Cortex of kidney (tissue), 1 donor: Measurements from ENCODE around the gene FBXW11.
"Not testable (repeated sequence)": the region's sequence is repeated elsewhere in the genome, so short reads cannot be mapped to it uniquely, and the experiment has no call there.

Source experiments
- DNase-seq: peaks from one replicate; lab custom pipeline; 2025; lab: John Stamatoyannopoulos, UW

The FBXW11 gene

GRCh38 chr5:171911152-171911551 lies 95.3 kb downstream of the FBXW11 start:
- no peak for DNase-seq

- DNase-seq, result no peak
Measured at GRCh38 chr5:171908638-171909037, 97.8 kb downstream of the FBXW11 start.

GRCh38 chr5:171907725-171908343 lies 98.6 kb downstream of the FBXW11 start:
- DNase-seq, result no peak

- no peak for DNase-seq
Measured at GRCh38 chr5:171906703-171907590, 99.5 kb downstream of the FBXW11 start.

GRCh38 chr5:171906066-171906570 lies 100.3 kb downstream of the FBXW11 start:
- no peak for DNase-seq

- no peak for DNase-seq
Measured at GRCh38 chr5:171904886-171905285, 101.6 kb downstream of the FBXW11 start.

GRCh38 chr5:171901764-171902163 lies 104.7 kb downstream of the FBXW11 start:
- no peak for DNase-seq

GRCh38 chr5:171899792-171900191 lies 106.6 kb downstream of the FBXW11 start:
- DNase-seq, result no peak

GRCh38 chr5:171898879-171899278 lies 107.6 kb downstream of the FBXW11 start:
- no peak for DNase-seq

- DNase-seq, result no peak
Measured at GRCh38 chr5:171898386-171898785, 108.1 kb downstream of the FBXW11 start.

- DNase-seq, result no peak
Measured at GRCh38 chr5:171897231-171897630, 109.2 kb downstream of the FBXW11 start.

- DNase-seq, result no peak
Measured at GRCh38 chr5:171895081-171895480, 111.4 kb downstream of the FBXW11 start.

GRCh38 chr5:171893290-171893886 lies 113.0 kb downstream of the FBXW11 start:
- DNase-seq, result no peak

GRCh38 chr5:171891595-171891994 lies 114.8 kb downstream of the FBXW11 start:
- no peak for DNase-seq

- DNase-seq, result no peak
Measured at GRCh38 chr5:171891150-171891549, 115.3 kb downstream of the FBXW11 start.

- DNase-seq, result no peak
Measured at GRCh38 chr5:171888051-171888481, 118.4 kb downstream of the FBXW11 start.

GRCh38 chr5:171886037-171886436 lies 120.4 kb downstream of the FBXW11 start:
- DNase-seq, result not testable (repeated sequence)

- DNase-seq, result no peak
Measured at GRCh38 chr5:171882118-171882517, 124.3 kb downstream of the FBXW11 start.

GRCh38 chr5:171874234-171874633 lies 132.2 kb downstream of the FBXW11 start:
- DNase-seq, result no peak

- DNase-seq, result no peak
Measured at GRCh38 chr5:171872666-171873065, 133.8 kb downstream of the FBXW11 start.

GRCh38 chr5:171871711-171872110 lies 134.7 kb downstream of the FBXW11 start:
- no peak for DNase-seq

GRCh38 chr5:171869956-171870355 lies 136.5 kb downstream of the FBXW11 start:
- no peak for DNase-seq

- no peak for DNase-seq
Measured at GRCh38 chr5:171868236-171868635, 138.2 kb downstream of the FBXW11 start.
